Keratinocyte (primary cell): Measurements from ENCODE around the gene LOC128125822.

Experiments used
- DNase-seq: peaks from one replicate; pipeline ENCODE4 v3.0.0-alpha.2; 2011; ENCODE audit warnings: low read depth, missing footprints, low spot score
- FAIRE-seq: peaks from 2 replicates; lab custom pipeline; 2011; peaks lifted over from hg19 to GRCh38; lab: Jason Lieb, UNC
- H2AFZ ChIP-seq: 2 replicates; pipeline ENCODE4 v1.6.0; 2012; ENCODE audit warnings: low read length, control low read depth, inconsistent platforms; ENCODE audit not compliant: control insufficient read depth
- H3K27ac ChIP-seq: 2 replicates; pipeline ENCODE4 v1.5.1; 2011; ENCODE audit warnings: low read length; ENCODE audit not compliant: control insufficient read depth, insufficient read depth
- H3K27me3 ChIP-seq: 3 replicates; pipeline ENCODE4 v1.6.0; 2011; ENCODE audit warnings: low read length; ENCODE audit not compliant: control insufficient read depth, insufficient read depth; ENCODE audit errors: extremely low read depth
- H3K36me3 ChIP-seq, 2 experiments: 2 replicates in 1 of 2; 3 replicates in 1 of 2; pipeline ENCODE4 v1.5.1; 2011; ENCODE audit warnings: low read length in 2 of 2, mild to moderate bottlenecking in 1 of 2; ENCODE audit not compliant: control insufficient read depth in 2 of 2, insufficient read depth in 2 of 2; ENCODE audit errors: extremely low read depth in 1 of 2
- H3K4me1 ChIP-seq: 3 replicates; pipeline ENCODE4 v1.5.1; 2011; ENCODE audit warnings: low read length; ENCODE audit not compliant: control insufficient read depth, insufficient read depth; ENCODE audit errors: extremely low read depth
- H3K4me2 ChIP-seq: 3 replicates; pipeline ENCODE4 v1.6.0; 2011; ENCODE audit warnings: low read depth, low read length; ENCODE audit not compliant: control insufficient read depth, insufficient read depth; ENCODE audit errors: extremely low read depth
- H3K4me3 ChIP-seq, 3 experiments: fragments of 200-600 bp in 1 of 3; sonication (generic) in 1 of 3; 2 replicates in 2 of 3; 3 replicates in 1 of 3; pipeline ENCODE4 v1.5.1; 2011 to 2016; ENCODE audit warnings: low read length in 3 of 3, mild to moderate bottlenecking in 3 of 3, control low read depth in 2 of 3, inconsistent platforms in 1 of 3, low read depth in 1 of 3, mixed read lengths in 1 of 3, mixed run types in 1 of 3, moderate library complexity in 1 of 3; ENCODE audit not compliant: control insufficient read depth in 2 of 3, insufficient read depth in 2 of 3; ENCODE audit errors: extremely low read depth in 1 of 3
- H3K79me2 ChIP-seq: 2 replicates; pipeline ENCODE4 v1.6.0; 2012; ENCODE audit warnings: low read length; ENCODE audit not compliant: control insufficient read depth, insufficient read depth
- H3K9ac ChIP-seq: 3 replicates; pipeline ENCODE4 v1.6.0; 2011; ENCODE audit warnings: low read length; ENCODE audit not compliant: control insufficient read depth, insufficient read depth; ENCODE audit errors: extremely low read depth
- H3K9me1 ChIP-seq: 3 replicates; pipeline ENCODE4 v1.6.0; 2011; ENCODE audit warnings: low read length; ENCODE audit not compliant: control insufficient read depth, insufficient read depth; ENCODE audit errors: extremely low read depth
- H3K9me3 ChIP-seq: 2 replicates; pipeline ENCODE4 v1.5.1; 2012; ENCODE audit warnings: low read depth, low read length; ENCODE audit not compliant: control insufficient read depth
- H4K20me1 ChIP-seq: 3 replicates; pipeline ENCODE4 v1.6.0; 2011; ENCODE audit warnings: low read length; ENCODE audit not compliant: control insufficient read depth, insufficient read depth; ENCODE audit errors: extremely low read depth
- EZH2 ChIP-seq: IDR thresholded peaks from one replicate; pipeline ENCODE4 v1.6.1; 2012; ENCODE audit warnings: inconsistent platforms, mild to moderate bottlenecking, low read length, moderate library complexity
- dilution Hi-C: fragments of 300-500 bp; cut with MboI; formaldehyde crosslinking; loops from one replicate; pipeline ENCODE4 v1.7.0; 2020; ENCODE audit warnings: low sequenced_read_pairs; ENCODE audit not compliant: extremely low pct_ligation_motif_present
- TF ChIP-seq, protein P1 (sequence below), 3 experiments: IDR thresholded peaks in 1 of 3; conservative IDR thresholded peaks in 1 of 3; optimal IDR thresholded peaks in 1 of 3; 2 replicates in 2 of 3; 3 replicates in 1 of 3; pipeline versions ENCODE3 to v1.5.1; 2011; ENCODE audit warnings: low read length in 3 of 3, mild to moderate bottlenecking in 3 of 3, moderate library complexity in 2 of 3, control low read depth in 1 of 3, inconsistent platforms in 1 of 3; ENCODE audit not compliant: insufficient read depth in 2 of 3; ENCODE audit errors: extremely low read depth in 1 of 3

LOC128125822 gene

DNA sequence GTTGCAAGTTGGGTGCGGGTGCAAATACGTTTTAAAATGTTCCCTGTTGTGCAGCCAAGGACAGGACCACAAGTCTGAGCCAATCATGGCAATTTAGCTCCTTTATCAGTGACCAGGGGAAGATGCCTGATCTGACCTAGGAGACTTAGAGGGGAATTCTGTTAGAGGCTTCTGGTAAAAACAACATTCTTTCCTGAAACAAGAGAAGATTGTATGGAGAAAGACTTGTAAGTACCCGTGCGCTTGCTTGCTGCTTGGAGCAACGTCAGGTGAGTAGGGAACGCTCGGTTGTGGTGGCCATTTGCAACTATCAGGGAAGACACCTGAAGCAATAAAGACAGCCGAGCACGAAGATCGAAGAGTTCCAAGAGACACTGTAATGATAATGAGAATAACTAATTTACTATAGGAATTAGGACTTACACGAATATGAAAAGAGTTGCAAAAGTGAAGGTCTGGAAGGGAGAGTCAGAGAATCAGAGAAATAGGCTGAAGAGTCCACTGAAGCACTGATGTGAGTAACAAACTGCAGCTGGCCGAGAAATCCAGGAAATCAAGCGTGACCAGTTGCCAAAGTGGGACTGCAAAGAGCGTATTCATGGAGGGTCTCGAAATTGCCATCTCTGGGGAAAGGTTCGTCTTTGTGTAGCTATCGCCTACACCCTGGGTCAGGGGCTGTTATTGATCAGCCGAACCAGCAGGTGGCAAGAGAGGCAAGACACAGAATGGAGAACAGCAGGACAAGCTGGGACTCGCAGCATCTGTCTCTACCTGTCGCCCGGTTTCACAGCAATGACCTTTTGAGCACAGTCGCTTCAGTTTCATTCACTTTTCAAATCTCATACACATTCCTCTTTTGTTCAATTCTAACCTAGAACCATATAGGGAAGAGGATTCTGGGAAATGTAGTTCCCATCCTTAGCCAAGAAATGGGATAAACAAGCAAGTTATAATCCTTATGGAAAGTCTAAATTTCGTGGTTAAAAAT is 26.1 kb downstream of the LOC128125822 start:
- no peaks in the 10 kb centered on the region for H4K20me1 ChIP-seq
- peak overlapping the region; percentile 42 to 97 (median 88) for H3K4me3 ChIP-seq
- no peaks in the 10 kb centered on the region for H3K36me3 ChIP-seq
- no peaks in the 10 kb centered on the region for H3K9me3 ChIP-seq
- no peaks in the 10 kb centered on the region for H3K27me3 ChIP-seq
- TF ChIP-seq EZH2 = no peak
- TF ChIP-seq, protein P1, sequence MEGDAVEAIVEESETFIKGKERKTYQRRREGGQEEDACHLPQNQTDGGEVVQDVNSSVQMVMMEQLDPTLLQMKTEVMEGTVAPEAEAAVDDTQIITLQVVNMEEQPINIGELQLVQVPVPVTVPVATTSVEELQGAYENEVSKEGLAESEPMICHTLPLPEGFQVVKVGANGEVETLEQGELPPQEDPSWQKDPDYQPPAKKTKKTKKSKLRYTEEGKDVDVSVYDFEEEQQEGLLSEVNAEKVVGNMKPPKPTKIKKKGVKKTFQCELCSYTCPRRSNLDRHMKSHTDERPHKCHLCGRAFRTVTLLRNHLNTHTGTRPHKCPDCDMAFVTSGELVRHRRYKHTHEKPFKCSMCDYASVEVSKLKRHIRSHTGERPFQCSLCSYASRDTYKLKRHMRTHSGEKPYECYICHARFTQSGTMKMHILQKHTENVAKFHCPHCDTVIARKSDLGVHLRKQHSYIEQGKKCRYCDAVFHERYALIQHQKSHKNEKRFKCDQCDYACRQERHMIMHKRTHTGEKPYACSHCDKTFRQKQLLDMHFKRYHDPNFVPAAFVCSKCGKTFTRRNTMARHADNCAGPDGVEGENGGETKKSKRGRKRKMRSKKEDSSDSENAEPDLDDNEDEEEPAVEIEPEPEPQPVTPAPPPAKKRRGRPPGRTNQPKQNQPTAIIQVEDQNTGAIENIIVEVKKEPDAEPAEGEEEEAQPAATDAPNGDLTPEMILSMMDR (optimal IDR thresholded peaks at IDR 0.05 in 1 of 3, IDR thresholded peaks at IDR 0.05 in 1 of 3, conservative IDR thresholded peaks at IDR 0.05 in 1 of 3; ENCODE audit: extremely low read depth in 1 of 3, insufficient read depth in 2 of 3, low read length in 3 of 3) = peak; percentile 87 to 96 (median 92)
- H3K4me1 ChIP-seq = peaks cover 11% of the 10 kb centered on the region
- peak overlapping the region; percentile 100 for H3K4me2 ChIP-seq
- FAIRE-seq = peak; percentile 89
- no peak for DNase-seq
- H3K79me2 ChIP-seq = no peaks in the 10 kb centered on the region
- dilution Hi-C loops = no loop called here
- peak overlapping the region; percentile 70 for H3K9ac ChIP-seq
- H2AFZ ChIP-seq = peak overlapping the region; percentile 100
- H3K27ac ChIP-seq = peak overlapping the region; percentile 61
- no peaks in the 10 kb centered on the region for H3K9me1 ChIP-seq

DNA sequence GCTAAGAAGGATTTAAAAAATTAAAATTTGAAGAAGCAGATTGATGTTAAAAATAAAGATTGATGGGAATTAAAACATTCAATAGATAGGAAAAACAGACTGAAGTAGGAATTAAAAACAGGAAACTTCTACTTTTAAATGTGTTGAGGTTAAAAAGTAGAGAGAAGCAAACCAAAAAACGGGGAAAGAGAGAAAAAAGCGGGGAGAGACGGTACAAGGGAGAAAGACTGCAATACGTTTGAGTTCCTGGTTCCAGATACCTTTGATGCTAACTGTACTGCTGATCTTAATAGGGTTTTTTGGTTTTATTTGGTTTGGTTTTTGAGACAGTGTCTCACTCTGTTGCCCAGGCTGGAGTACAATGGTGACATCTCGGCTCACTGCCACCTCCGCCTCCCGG is 27.0 kb downstream of the LOC128125822 start:
- dilution Hi-C loops = no loop called here
- Histone ChIP-seq H3K79me2 (no peaks in the 10 kb centered on the region), H4K20me1 (no peaks in the 10 kb centered on the region), H2AFZ (no peak overlapping the region), H3K9me1 (no peaks in the 10 kb centered on the region), H3K27me3 (no peaks in the 10 kb centered on the region), H3K27ac (no peak overlapping the region), H3K4me1 (peaks cover 11% of the 10 kb centered on the region), H3K4me2 (no peak overlapping the region), H3K36me3 (no peaks in the 10 kb centered on the region), H3K9ac (no peak overlapping the region), H3K9me3 (no peaks in the 10 kb centered on the region), H3K4me3 (no peak overlapping the region)
- no peak for DNase-seq
- TF ChIP-seq, protein P1 (optimal IDR thresholded peaks at IDR 0.05 in 1 of 3, IDR thresholded peaks at IDR 0.05 in 1 of 3, conservative IDR thresholded peaks at IDR 0.05 in 1 of 3; ENCODE audit: extremely low read depth in 1 of 3, insufficient read depth in 2 of 3, low read length in 3 of 3) = no peak
- FAIRE-seq = no peak
